NCI-H1105 (cell line): ENCODE results near the gene EYS.

Source experiments
- DNase-seq: peaks from one replicate; lab custom pipeline; 2025; lab: John Stamatoyannopoulos, UW

The EYS gene

DNA sequence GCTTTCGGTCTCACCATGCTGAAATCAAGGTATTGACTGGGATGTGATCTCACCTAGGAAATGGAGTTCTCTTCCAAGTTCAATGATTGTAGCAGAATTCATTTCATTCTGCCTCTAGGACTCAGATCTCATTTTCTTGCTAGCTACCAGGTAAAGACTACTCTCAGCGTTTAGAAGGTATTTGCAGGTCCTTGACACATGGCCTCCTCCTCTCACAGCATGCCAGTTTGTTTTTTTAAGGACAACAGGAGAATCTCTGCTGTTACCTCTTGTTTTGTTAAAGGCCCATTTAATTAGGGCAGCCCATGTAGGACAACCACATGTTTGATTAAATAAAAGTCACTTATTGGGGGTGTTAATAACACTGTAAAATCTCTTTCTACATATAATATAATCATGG, 757.8 kb downstream of the EYS start:
- no peak for DNase-seq

GRCh38 chr6:64948261-64948660, 758.8 kb downstream of the EYS start:
- no peak for DNase-seq

DNA sequence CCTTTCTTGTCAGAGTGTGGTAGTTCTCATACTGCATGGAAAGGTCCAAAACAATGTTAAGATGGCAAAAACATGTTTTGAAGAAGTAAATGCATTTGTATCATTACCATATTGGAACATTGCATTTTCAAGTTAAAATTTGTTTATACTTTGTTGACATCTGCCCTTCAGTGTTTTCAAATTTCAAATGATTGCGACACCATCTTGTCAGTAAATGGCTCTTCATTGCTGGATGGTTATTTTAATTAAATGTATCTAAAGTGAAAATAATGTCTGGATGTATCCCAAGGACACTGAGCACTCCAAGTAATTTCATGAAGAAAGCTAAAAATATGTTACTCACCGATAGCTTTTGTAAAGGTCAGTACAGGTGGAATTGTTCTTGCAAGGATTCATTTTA, 761.6 kb downstream of the EYS start:
- no peak for DNase-seq

GRCh38 chr6:64932486-64932885, 774.5 kb downstream of the EYS start:
- DNase-seq, result no peak

DNA sequence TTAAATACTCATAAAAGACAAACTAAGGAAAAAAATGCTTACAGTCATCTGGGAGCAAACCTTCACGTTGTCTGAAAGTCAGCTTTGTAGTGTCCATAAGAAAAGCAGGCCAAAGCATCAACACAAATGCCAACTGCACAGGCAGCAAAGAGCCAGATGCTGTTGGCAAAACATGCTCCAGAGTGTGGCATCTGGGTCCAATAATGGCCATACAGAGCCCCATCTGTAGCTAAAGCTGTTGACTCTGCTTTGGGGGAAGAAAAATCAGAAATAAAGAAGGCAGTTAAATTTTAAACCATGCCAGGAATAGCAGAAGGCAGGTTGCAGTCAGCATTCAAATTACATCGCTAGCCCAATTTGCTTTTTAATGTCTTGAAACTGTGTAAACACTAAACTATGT, 776.3 kb downstream of the EYS start:
- no peak for DNase-seq

DNA sequence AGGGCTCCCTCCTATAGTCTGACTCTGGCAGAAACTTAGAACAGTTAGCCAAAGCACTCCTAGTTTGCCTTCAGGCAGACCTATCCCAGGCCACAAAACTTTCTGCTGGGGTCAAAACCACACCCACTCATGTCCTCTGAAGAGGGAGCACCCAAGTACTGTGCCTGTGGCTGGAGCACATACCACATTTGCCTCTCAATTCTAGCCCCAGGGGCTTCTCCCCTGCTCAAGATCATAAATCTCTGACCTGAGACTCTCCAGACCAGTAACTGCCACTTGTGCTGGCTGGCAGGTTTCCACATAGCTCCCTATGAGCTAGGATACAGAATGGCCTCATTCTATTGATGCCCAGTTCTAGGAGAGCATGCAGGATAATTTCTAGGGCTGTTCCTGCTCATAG, 781.0 kb downstream of the EYS start:
- no peak for DNase-seq

DNA sequence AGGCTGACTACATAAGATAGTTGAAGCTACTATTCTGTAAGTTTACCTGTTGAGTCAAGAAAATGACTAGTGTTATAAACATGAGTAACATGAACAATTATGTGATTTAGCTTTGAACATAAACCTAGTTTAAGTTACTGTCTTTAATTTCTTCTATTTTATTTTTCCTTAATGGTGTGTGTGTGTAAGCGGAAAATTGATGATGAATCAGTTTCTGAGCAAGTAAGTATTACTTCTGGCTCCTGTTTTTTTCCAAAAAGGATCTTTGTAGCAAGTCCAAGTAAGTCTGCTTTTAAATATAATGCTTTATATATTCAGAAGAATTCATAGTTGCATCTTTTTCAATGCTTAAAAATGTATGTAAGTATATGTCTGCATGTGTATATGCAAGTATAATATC, 786.8 kb downstream of the EYS start:
- DNase-seq, result no peak

GRCh38 chr6:64914124-64914523, 792.9 kb downstream of the EYS start:
- DNase-seq, result no peak

DNA sequence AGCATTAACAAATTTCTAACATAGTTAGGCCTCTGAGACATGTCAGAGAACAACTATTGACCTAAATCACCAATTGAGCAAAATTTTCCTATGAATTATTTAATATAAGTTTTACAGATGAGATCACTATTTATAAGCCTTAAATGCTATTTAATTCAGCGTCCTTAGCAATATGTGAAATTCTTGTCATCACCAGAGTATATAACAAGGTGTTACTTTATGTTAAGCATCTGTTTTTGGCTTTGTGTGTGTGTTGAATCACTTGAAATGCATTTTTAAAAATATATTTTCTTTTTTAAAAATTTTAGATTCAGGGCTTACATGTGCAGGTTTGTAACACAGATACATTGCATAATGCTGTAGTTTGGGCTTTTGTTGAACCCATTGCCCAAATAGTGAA, 794.1 kb downstream of the EYS start:
- no peak for DNase-seq

DNA sequence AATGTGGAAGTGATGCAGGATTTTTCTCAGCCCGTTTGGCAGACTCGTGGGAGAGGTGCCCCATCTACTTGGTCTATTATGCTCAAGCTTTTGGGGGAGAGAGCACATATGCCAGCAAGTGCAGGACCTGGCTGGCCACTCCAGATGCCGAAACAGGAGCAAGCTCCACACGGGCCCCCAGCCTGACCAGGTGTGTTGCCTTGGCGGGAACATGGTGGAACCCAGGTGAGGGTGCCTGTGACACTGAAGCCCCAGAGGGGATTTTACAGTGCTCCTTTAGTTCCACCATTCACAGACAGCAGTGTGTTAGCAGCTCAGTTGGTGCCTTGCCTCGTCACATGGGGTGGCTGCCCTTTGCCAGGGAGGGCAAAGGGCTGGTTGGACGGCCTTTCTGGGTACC, 798.9 kb downstream of the EYS start:
- no peak for DNase-seq

DNA sequence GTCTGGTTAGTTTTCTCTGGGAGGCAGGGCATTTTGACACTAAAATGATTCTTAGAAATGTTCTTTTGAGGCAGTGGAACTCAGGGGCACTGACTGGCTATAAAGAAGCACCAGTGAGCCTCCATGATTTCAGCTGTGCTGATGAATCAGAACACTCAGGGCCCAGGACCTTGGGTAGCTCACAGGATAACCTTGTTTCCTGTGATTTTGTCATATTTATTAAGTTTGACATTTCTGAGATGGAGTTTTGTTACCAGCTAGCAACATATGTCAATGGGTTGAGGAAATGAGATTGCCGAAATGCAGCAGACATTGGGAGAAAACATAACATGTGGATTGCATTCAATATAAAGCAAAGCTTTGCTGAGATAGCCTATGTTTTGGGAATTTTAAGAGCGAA, 802.4 kb downstream of the EYS start:
- no peak for DNase-seq

DNA sequence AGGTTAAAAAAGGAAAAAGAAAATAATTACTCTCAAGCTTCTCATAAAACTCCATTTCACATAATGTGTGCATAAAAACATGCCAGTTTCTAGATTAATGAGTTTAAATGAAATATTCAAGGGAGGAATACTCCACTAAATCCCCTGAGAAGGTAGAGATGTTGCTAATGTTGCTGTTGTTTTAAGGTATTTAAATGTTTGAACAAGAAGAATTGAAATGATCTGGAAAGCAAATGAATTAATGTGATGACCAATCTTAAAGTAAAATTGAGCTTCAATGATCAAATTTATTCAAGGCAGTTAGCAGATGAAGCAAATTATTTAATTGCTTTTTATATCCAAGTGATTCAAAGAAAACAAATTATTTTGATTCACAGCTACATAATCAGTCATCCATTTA, 804.4 kb downstream of the EYS start:
- no peak for DNase-seq

GRCh38 chr6:64896939-64897338, 810.1 kb downstream of the EYS start:
- DNase-seq, result no peak

DNA sequence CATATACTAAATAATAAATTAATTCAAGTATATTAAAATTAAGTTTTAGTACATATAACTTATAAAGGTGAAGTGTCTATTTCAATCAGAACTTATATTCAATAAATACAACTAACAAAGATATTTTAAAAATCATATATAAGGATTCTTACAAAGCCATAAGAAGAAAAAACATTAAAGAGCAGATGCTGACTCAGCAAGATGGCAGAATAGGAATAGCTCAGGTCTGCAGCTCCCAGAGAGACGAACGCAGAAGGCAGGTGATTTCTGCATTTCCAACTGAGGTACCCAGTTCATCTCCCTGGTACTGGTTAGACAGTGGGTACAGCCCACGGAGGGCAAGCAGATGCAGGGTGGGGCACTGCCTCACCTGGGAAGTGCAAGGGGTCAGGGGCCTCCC, 811.1 kb downstream of the EYS start:
- DNase-seq, result no peak

- no peak for DNase-seq
Measured at GRCh38 chr6:64890609-64891008, 816.4 kb downstream of the EYS start.

GRCh38 chr6:64889144-64889543, 817.9 kb downstream of the EYS start:
- DNase-seq, result no peak

DNA sequence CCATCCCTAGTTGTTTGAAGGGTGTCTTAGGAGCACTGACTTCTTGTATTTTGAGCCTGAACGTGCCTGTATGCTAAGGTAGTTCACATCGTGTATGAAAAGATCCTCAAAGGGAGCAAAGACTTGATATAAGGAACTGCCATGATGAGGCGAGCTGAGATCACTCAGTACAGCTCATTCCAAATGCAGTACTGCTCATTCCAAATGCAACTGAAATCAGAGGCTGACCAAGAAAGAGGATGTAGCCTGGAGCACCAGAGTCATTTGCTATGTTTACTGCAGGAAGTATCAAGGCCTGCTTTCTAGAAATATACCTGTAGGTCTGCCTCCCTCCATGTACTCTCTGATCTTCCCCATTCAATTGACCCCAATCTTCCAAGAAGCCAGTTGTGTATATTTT, 832.2 kb downstream of the EYS start:
- no peak for DNase-seq

GRCh38 chr6:64872633-64873032, 834.4 kb downstream of the EYS start:
- no peak for DNase-seq

DNA sequence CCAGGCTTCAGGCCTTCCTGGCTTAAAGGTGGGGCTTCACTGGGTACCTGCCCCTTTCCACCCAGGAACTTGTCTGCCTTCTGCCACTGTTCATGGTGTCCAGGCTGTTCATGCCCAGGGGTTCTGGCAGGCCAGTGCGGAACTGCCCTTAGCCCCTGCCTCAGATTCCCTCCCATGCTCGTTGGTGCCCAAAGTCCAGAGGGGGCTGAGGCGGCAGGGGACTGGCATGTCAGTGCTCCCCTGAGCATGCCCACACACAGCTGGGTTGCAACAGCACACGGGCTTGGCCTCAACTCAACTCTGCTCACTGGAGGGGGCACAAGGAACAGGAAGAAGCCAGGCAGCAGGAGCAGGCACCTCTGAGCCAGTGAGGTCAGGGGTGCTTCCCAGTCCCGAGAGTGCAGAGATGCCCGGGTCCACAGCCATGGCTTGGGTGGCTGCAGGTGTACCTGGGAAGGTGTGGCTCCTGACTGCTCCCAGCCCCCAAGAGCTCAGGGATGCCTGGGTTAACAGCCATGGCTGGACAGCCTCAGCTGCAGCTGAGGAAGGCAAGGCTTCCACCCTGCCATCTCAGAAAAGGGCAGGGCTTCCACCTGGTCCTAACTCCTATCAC, 845.9 kb downstream of the EYS start:
- DNase-seq, result no peak

DNA sequence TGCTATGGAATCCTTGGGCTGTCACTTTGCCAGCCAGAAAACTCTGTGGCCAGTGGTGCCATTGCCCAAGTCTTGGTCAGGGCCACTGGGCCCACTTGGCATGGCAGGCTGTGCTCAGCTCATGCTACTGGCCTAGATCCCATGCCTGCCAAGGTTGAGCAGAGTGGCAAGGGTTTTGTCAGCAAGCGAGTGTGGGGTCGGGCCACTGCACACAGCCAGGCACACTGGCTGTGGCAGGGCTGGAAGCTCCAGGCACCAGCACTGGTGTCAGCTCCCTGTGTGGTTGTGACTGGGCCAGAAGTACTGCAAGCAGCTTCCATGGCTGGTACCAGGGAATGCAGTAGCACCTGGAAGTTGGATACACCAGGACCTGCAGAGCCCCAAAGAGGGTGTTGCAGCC, 846.8 kb downstream of the EYS start:
- DNase-seq, result no peak

- DNase-seq, result no peak
Measured at GRCh38 chr6:64850121-64850520, 856.9 kb downstream of the EYS start.

DNA sequence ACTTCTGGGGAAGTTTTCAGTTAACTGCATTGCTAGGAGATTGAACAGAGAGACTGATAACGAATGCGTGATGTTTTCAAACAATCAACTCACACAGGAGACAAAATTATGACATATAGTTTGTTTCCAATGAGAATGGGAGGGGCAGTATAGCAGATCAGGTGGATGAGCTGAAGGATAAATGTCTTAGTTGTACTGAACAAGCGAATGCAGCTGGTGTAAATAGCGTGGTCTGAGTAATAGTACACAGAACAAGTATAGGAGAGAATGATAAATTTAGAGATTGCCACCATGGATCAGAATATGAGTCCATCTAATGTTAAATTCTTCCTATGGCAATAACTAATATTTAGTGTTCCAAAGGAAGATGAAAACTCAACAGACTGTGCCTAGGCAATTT, 858.6 kb downstream of the EYS start:
- DNase-seq, result no peak

GRCh38 chr6:64847396-64847795, 859.6 kb downstream of the EYS start:
- no peak for DNase-seq

- no peak for DNase-seq
Measured at GRCh38 chr6:64838726-64839125, 868.3 kb downstream of the EYS start.

DNA sequence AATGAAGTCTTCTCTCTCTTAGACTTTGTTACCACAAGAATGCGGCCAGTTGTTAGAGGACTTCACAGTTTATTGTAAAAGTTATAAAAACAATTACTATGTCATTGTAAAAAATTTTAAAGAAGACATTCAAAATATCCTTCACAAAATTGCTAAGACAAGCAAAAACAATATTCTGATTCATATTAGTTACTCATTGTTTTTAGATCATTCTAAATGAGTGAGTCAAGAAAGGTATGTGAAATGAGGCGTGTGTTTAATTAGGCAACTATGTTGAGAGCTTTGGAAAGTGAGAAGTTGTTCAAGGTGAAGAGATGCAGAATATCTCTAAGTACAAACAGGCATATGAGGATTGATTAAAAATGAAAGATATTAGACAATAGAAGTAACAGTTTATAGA, 875.3 kb downstream of the EYS start:
- no peak for DNase-seq
